GM18858 (cell line): ENCODE measurements around the gene PTN.

Source experiments
- ATAC-seq: cut with Tn5 transposase; IDR thresholded peaks from one replicate; pipeline ENCODE4 v1.9.1; 2021; ENCODE audit not compliant: unreplicated experiment

Gene PTN, protein sequence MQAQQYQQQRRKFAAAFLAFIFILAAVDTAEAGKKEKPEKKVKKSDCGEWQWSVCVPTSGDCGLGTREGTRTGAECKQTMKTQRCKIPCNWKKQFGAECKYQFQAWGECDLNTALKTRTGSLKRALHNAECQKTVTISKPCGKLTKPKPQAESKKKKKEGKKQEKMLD

DNA sequence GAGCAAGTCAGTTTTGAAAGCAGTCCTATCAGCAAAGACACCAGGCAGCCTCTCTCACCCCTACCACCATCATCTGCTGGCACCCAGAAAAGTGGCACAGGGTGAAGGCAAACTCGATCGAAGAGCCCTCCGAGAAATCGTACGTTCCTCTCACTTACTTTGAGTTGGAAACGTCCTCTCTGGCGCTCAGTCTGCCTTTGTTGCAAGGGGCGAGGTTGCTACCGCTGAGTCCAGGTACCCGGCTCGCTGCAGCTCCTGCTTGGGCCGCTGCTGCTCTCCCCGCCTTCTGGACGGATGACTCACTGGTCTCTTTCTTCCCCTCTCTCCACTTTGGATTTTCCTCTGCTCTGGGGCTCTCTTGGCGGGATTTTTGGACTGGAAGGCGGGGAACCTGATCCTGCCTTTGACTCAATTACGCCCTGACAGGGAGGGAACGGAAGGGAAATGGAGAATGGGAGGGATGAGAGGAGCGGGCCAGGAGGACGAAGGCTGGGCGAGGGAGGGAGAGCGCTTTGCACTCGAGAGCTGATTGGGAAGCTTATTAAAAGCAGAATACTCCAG, at the start of gene PTN:
Gene PTN (minus strand): TSS at position 453 of the 561 bp plus-strand sequence. CDS start 88,760 bp downstream, outside the sequence.
- ATAC-seq = no peak

GRCh38 chr7:137390076-137390475, 46.5 kb upstream of the PTN start:
- ATAC-seq = no peak

DNA sequence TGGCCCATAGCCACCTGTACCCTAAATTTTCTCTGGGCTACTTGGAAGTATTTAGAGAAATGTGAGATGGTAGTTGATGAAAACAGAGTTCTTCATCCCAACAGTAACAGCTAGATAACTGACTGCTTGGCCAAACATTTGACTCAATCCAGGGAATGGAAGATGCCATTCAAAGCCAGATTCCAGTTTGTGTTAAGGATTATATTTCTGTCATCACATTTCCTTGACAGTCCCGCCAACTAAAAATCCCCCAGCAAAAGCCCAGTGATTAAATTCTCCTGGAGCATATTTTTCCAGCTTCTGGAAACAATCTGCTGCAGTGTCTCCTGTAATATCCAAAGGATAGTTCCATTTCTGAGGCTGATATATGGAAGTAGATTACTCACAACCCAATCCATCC, 45.4 kb upstream of the PTN start:
- no peak for ATAC-seq

DNA sequence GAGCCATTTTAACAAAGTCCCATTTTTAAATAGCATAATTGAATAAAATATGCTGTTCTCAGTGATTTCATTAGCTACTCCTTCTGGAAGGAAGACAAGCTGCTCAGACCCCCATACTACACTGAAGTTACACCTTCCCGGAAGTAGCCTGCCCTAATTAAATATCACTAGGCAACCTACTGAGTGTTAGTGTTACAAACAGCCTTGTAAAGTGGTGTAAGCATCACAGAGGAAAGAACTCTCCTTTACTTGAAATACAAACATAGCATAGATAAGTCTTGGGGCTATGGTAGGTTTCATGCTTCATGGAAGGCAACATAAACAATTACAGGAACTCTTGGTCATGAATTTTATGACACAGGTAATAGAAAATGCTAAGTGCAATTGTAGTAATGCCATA, 43.4 kb upstream of the PTN start:
- no peak for ATAC-seq

DNA sequence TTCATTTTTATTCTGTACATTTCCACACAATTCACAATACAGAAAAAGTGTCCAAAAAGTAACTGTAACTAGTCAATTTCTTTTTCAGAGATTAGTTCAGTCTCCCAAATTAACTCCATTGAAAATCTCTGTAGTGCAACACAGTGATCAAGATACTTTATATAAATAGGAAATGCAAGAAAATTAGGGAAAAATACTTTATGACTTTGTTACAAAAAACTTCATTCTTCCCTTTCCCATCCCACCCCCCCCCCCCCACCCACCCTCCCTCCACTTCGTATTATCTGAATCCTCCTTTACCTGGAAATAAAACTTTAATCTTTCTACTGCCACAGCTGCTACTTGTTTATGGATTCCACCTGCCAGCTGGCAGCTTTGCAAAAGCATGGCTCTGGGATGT, 37.5 kb upstream of the PTN start:
- no peak for ATAC-seq

GRCh38 chr7:137373507-137373906, 30.0 kb upstream of the PTN start:
- ATAC-seq = no peak

DNA sequence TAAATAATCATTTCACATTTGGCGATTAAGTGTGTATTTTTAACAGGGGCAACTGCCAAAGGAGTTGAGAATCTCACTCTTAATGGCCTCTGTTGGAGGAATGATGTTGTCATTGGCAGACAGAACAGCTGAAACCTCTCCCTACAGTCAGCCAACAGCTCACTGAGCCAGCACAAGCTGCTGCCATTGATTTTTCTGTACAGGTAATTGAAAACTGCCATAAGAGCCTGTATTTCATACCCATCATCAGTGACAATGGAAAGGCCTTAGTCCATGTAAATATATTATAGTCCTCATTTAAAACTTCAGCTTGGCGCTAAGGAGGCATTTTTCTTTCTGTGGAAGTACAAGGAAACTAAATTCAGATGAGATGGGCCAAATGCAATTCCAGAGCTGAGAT, 28.1 kb upstream of the PTN start:
- ATAC-seq = no peak

DNA sequence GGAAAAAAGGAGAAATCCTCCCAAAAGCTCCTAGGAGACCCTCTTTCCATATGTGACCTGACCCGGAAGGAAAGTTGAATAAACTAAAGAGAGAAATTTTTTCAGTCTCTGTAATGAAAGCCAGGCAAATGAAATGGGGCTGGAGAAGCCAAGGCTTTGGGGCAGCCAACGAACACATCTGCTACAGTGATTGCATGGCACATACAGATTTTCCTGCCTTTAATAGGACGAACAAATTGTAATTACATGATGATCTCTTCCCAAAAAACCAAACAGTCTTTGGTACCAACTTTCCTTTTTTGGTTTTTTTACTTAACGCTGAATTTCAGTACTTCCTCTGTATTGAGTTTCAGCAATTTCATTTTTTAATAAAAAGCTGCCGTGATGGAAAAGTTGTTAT, 23.5 kb upstream of the PTN start:
- no peak for ATAC-seq

DNA sequence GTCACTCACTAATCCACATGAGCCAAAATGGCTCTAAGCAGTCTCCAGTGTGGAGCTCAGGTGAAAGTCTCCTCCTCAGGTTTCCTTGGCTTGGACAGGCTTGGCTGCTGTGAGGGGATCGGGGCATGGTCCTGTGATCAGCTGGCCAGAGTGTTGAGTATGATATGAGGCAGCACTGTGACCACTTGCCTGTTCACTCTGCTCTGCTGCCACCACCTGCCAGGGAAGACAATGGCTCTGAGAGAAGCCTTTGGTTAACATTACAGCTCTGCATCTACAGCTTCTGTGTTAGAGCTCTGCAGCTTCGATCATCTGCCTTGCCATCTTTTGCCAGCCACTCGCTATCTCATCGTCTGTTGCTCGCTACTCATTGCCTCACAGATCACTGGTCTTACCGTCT, 20.1 kb upstream of the PTN start:
- ATAC-seq = no peak

DNA sequence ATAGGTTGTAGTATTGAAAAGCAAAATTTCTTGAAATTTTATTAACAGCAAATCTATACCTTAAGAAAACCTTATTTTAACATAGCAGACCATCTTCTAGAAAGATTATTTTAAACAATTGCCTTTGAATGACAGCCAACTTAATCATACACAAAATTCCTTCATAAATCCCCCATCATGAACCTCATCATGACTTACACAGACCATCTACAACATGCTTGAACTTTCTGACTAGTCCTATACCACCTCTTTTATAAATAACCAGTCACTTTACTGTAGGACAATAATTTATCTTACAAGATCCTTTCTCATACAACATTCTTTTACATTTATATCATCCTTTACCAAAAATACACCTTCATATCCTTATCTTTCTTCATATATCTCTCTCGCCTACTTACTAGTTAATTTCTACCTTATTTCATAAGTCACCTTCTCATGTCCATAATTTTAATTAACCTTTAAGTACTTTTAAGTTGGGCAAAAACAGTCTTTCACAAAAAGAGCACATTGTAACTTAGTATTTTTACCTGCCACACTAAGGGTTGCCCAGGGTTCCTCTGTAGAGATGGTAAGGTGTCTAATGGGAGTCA, 16.6 kb upstream of the PTN start:
- ATAC-seq = no peak

- no peak for ATAC-seq
Measured at GRCh38 chr7:137354961-137355360, 11.4 kb upstream of the PTN start.

DNA sequence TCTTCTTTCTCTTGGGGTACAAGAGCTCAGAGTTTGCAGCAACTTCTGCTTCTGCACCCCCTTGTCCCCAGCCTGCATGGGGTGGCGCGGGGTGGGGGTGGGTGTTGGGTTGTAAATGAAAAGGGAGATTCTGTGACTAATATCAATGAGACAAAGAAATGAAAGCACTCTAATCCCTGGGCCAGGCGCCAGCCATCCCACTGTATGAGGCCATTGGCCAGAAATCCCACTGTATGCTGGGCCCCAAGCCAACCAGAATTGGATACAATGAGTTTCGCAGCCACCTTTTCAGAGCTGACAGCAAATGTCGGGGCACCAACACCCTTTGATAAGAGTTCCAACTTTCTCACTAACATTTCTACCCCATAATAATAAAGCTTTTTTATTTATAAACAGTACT, 10.9 kb upstream of the PTN start:
- ATAC-seq = no peak

GRCh38 chr7:137351941-137352340, 8.4 kb upstream of the PTN start:
- no peak for ATAC-seq

DNA sequence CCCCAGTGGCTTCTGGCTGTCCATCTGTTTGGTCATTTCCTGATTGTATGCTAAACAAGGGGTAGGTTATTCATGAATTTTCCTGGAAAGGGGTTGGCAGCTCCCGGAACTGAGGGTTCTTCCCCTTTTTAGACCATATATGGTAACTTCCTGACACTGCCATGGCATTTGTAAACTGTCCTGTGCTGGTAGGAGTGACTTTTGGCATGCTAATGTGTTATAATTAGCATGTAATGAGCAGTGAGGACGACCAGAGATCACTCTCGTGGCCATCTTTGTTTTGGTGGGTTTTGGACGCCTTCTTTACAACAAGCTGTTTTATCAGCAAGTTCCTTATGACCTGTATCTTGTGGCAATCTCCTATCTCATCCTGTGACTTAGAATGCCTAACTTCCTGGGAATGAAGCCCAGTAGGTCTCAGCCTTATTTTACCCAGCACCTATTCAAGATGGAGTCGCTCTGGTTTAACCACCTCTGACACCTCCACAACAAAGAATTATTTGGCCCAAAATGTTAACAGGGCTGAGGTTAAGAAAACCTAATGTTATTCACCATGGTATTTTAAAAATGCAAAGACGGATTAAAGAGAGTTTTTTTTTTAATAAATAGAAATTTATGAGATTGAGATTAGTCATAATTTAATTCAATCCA, 2.4 kb upstream of the PTN start:
- no peak for ATAC-seq

DNA sequence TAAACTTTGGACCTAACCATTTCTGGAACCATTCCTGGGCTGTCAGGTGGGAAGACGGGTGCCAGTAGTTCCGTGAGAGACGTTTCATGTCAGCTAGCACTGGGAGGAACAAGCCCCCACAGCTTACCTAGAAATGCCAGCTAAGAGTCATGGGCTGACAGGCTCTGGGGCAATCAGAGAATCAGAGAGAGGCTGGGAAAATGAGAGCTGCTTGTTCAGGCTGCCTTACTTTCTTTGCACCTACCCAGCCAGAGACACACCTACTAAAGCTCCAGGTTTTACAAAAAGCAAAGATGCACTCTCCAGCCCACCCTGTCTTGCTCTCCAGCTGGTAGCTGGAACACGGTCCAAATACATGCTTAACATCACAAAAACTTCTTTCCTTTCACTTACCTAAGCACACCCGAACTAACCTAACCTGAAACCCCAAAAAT, 688 bp downstream of the PTN start:
- ATAC-seq = no peak

DNA sequence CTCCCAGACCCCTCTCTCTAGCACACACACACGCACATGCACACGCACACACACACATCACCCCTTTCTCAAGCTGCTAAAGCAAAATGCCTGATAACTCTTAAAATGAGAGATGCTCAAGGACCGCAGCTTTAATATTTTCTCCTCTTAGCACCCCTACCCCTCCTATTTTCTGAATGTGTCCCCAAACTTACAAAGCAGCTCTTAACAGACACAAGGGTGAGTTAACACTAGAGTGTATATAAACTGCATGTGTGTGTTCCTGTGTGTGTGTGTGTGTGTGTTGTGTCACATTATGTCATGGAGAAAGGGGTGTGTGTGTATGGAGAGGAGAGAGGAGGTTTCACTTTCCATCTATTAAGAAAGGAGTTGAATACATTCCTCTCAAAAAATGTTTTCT, 1.3 kb downstream of the PTN start:
- ATAC-seq = no peak

- no peak for ATAC-seq
Measured at GRCh38 chr7:137337902-137338301, 5.6 kb downstream of the PTN start.

GRCh38 chr7:137335814-137336213, 7.7 kb downstream of the PTN start:
- no peak for ATAC-seq

- no peak for ATAC-seq
Measured at GRCh38 chr7:137331378-137331777, 12.2 kb downstream of the PTN start.

- ATAC-seq = no peak
Measured at GRCh38 chr7:137329411-137329810, 14.1 kb downstream of the PTN start.

DNA sequence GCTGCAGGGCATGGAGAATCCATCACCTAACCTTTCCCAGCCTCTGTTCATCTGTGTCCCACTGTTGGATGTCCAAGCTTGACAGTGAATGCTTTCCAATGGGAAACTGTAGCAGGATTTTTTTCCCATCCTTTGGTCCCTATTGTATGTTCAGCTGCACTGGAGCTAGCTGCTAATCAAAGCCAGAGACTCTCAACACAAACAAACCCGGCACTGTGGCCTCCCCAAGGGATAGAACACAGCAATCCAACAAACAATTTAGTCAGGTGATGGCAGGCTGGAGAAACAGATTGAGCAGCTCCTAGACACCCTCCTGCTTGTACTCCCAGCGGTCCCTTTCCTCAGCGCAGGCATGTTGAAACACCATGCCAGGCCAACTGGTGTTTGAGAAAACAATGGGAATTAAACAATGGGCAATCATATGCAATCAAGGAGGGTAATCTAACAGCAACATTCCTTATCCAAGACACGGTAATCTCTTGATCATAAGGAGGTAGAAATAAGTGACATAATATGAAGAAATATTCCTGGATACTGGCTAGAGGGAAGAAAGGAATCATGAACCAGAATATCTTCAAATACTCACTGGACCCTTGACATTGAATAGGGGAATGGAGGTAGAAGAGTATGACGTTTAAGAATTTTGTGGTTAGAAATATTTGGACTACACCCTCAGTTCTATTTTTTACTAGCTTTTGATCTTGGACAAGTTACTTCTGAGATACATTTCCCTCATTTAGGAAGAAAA, 15.0 kb downstream of the PTN start:
- no peak for ATAC-seq

GRCh38 chr7:137325927-137326326, 17.6 kb downstream of the PTN start:
- ATAC-seq = no peak
